Measurements from ENCODE around the gene CST7.

DNA sequence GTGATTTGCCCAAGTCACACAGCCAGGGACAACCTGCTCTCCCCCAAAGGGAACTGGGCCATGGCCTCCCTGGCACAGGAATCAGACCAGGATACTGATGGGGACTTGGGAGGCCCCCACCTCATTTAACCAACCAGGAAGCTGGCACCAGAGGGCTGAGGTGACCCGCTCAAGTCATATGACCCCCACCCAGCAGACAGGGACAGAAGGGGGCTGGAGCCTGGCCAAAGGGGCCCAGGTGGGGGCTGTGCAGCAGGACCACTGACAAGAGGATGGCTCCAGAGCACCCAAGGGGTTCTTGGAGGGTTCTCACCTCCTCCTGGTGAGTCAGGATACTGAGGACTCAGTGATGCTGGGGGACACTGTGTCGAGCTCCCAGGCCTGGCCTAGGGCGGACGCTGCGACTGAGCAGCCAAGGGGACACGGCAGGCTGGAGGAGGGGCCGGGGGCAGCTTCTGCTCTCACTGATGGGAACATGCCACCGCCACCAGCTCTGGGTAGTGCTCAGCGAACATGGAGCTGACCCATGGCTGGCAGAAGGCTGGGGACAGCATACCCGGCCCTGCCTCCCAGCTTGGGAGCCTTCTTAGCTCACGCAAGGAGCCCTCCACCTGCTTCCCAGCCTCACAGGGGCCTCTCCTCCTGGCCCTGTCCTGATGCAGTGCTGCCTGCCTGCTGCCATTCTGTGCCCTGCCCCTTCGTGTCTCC, 1.2 kb downstream of the CST7 start:
- TF ChIP-seq CTCF (IDR thresholded peaks at IDR 0.05 in 2 of 3, conservative IDR thresholded peaks at IDR 0.05 in 1 of 3; ENCODE audit: borderline replicate concordance in 1 of 3, insufficient read depth in 1 of 3, low read depth in 2 of 3, low read length in 2 of 3) = no peak
- TF ChIP-seq FOSL1 (IDR thresholded peaks at IDR 0.05; ENCODE audit: low read depth) = no peak
- TF ChIP-seq POLR2AphosphoS5 (IDR thresholded peaks at IDR 0.05; ENCODE audit: low read depth, low read length) = no peak
- TF ChIP-seq POLR2A (IDR thresholded peaks at IDR 0.05; ENCODE audit: borderline replicate concordance, extremely low read depth, insufficient read depth, insufficient read length) = no peak
- TF ChIP-seq JUND (IDR thresholded peaks at IDR 0.05) = no peak
- no peak for TF ChIP-seq YY1 (IDR thresholded peaks at IDR 0.05; ENCODE audit: extremely low read depth, insufficient replicate concordance, low read depth, low read length)
- no peak for TF ChIP-seq ZFX (IDR thresholded peaks at IDR 0.05)
